ENCODE measurements around the gene GET3. TPM values are rescaled to one million over a fixed set of nuclear protein-coding genes. Genes with fewer than 3 reads are reported as not detected.
A peak's percentile ranks its signal among the peaks of the same experiment; 100 is the strongest.

The GET3 gene
- total and polyA plus RNA-seq, 2 of the 13 experiments (the other 11 are each of a cell fraction or from before 2014, with no cell fraction given): 57.7 to 59.4 TPM

DNA sequence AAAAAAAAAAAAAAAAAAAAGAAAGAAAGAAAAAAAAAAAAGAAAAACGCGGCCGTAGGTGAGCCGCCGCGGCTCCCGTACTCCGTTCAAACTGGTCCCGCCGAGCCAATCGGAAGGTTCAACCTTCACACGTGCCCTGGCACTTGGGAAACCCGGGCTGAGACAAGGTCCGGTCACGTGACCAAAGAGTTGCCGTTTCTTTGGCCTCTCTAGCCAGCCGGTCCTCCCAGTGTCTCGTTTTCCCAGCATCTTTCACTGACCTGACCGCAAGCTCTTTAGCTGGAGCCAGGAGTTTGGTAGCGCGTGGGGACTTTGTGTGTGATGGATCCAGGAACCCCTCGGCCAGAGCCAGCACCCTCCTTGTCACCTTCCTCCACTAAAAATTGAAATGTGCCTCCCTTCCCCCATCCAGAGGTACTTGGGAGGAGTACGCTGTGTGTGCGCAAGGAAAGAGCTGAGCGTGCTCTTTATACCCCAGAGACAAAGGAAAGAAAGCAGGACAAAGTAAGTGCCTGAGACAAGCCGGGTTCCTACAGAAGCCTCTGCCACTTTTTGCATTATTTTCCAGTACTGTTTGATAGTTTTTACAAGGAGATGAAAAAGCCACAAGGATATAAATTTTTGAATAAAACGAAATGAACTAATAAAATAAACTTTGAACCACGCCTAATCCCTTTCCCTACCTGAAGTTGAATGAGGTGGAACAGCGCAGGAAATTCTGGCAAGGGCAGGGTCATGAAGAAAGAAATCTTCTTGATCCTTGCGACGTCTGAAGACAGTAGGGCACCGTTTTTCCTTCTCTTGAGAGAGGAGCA, 14.5 kb upstream of the GET3 start (continued):
- TF ChIP-seq, protein P1, sequence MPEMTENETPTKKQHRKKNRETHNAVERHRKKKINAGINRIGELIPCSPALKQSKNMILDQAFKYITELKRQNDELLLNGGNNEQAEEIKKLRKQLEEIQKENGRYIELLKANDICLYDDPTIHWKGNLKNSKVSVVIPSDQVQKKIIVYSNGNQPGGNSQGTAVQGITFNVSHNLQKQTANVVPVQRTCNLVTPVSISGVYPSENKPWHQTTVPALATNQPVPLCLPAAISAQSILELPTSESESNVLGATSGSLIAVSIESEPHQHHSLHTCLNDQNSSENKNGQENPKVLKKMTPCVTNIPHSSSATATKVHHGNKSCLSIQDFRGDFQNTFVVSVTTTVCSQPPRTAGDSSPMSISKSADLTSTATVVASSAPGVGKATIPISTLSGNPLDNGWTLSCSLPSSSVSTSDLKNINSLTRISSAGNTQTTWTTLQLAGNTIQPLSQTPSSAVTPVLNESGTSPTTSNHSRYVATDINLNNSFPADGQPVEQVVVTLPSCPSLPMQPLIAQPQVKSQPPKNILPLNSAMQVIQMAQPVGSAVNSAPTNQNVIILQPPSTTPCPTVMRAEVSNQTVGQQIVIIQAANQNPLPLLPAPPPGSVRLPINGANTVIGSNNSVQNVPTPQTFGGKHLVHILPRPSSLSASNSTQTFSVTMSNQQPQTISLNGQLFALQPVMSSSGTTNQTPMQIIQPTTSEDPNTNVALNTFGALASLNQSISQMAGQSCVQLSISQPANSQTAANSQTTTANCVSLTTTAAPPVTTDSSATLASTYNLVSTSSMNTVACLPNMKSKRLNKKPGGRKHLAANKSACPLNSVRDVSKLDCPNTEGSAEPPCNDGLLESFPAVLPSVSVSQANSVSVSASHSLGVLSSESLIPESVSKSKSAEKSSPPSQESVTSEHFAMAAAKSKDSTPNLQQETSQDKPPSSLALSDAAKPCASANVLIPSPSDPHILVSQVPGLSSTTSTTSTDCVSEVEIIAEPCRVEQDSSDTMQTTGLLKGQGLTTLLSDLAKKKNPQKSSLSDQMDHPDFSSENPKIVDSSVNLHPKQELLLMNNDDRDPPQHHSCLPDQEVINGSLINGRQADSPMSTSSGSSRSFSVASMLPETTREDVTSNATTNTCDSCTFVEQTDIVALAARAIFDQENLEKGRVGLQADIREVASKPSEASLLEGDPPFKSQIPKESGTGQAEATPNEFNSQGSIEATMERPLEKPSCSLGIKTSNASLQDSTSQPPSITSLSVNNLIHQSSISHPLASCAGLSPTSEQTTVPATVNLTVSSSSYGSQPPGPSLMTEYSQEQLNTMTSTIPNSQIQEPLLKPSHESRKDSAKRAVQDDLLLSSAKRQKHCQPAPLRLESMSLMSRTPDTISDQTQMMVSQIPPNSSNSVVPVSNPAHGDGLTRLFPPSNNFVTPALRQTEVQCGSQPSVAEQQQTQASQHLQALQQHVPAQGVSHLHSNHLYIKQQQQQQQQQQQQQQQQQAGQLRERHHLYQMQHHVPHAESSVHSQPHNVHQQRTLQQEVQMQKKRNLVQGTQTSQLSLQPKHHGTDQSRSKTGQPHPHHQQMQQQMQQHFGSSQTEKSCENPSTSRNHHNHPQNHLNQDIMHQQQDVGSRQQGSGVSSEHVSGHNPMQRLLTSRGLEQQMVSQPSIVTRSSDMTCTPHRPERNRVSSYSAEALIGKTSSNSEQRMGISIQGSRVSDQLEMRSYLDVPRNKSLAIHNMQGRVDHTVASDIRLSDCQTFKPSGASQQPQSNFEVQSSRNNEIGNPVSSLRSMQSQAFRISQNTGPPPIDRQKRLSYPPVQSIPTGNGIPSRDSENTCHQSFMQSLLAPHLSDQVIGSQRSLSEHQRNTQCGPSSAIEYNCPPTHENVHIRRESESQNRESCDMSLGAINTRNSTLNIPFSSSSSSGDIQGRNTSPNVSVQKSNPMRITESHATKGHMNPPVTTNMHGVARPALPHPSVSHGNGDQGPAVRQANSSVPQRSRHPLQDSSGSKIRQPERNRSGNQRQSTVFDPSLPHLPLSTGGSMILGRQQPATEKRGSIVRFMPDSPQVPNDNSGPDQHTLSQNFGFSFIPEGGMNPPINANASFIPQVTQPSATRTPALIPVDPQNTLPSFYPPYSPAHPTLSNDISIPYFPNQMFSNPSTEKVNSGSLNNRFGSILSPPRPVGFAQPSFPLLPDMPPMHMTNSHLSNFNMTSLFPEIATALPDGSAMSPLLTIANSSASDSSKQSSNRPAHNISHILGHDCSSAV (CRISPR knock-in tag; IDR thresholded peaks at IDR 0.05; ENCODE audit: borderline replicate concordance): no peak
- no peak for TF ChIP-seq ZSCAN12 (CRISPR knock-in tag; IDR thresholded peaks at IDR 0.05)
- peak; percentile 67 for TF ChIP-seq CREB1 (IDR thresholded peaks at IDR 0.05)
- peak; percentile 83 for TF ChIP-seq CREB1 (CRISPR knock-in tag; IDR thresholded peaks at IDR 0.05)
- no peak for TF ChIP-seq RELA (CRISPR knock-in tag; IDR thresholded peaks at IDR 0.05)
- peak; percentile 60; the same call in 1 of the 2 replicates for TF ChIP-seq E2F5 (CRISPR knock-in tag; conservative IDR thresholded peaks at IDR 0.05)
- TF ChIP-seq, protein P2, sequence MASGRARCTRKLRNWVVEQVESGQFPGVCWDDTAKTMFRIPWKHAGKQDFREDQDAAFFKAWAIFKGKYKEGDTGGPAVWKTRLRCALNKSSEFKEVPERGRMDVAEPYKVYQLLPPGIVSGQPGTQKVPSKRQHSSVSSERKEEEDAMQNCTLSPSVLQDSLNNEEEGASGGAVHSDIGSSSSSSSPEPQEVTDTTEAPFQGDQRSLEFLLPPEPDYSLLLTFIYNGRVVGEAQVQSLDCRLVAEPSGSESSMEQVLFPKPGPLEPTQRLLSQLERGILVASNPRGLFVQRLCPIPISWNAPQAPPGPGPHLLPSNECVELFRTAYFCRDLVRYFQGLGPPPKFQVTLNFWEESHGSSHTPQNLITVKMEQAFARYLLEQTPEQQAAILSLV (CRISPR knock-in tag; IDR thresholded peaks at IDR 0.05; ENCODE audit: borderline replicate concordance): 0 out of 2 replicates have a peak, but pooled peaks have one; percentile 39
- peak; percentile 57; the same call in 1 of the 2 replicates for TF ChIP-seq SIN3B (IDR thresholded peaks at IDR 0.05; ENCODE audit: low read length)
- 0 out of 2 replicates have a peak, but pooled peaks have one; percentile 47 for TF ChIP-seq ZBTB26 (CRISPR knock-in tag; IDR thresholded peaks at IDR 0.05; ENCODE audit: borderline replicate concordance)
- TF ChIP-seq ERF (CRISPR knock-in tag; IDR thresholded peaks at IDR 0.05): peak; percentile 55
- no peak for TF ChIP-seq ZNF615 (CRISPR knock-in tag; IDR thresholded peaks at IDR 0.05; ENCODE audit: borderline replicate concordance)
- TF ChIP-seq ZBTB38 (CRISPR knock-in tag; IDR thresholded peaks at IDR 0.05): 0 out of 2 replicates have a peak, but pooled peaks have one; percentile 38
- TF ChIP-seq IRF1 (CRISPR knock-in tag; IDR thresholded peaks at IDR 0.05; ENCODE audit: low read depth): 0 out of 2 replicates have a peak, but pooled peaks have one; percentile 43
- peak; percentile 85 for TF ChIP-seq MNT (IDR thresholded peaks at IDR 0.05)
- TF ChIP-seq DMAP1 (CRISPR knock-in tag; IDR thresholded peaks at IDR 0.05): peak; percentile 68

Data from HepG2 (cell line).